Activated naive CD8-positive, alpha-beta T cell treated with anti-CD3 and anti-CD28 coated beads for 36 hours (primary cell): ENCODE measurements around the gene BLCAP. TPM values are rescaled to one million over a fixed set of nuclear protein-coding genes. Genes with fewer than 3 reads are reported as not detected.
A peak's percentile ranks its signal among the peaks of the same experiment; 100 is the strongest.
"Not testable (repeated sequence)": the region's sequence is repeated elsewhere in the genome, so short reads cannot be mapped to it uniquely, and the experiment has no call there.

Experiments
- DNase-seq: peaks from one replicate; pipeline ENCODE4 v3.0.0; 2021
- H3K27ac Mint-ChIP-seq: one replicate; pipeline ENCODE4 v1.8.0; 2022; ENCODE audit warnings: mild to moderate bottlenecking, moderate library complexity, mixed read lengths
- H3K27me3 Mint-ChIP-seq: one replicate; pipeline ENCODE4 v1.8.0; 2022; ENCODE audit warnings: mild to moderate bottlenecking, mixed read lengths
- H3K36me3 Mint-ChIP-seq: one replicate; pipeline ENCODE4 v1.8.0; 2021; ENCODE audit warnings: mild to moderate bottlenecking, mixed read lengths
- H3K4me1 Mint-ChIP-seq: one replicate; pipeline ENCODE4 v1.8.0; 2021; ENCODE audit warnings: mixed read lengths
- H3K4me3 Mint-ChIP-seq: one replicate; pipeline ENCODE4 v1.8.0; 2022; ENCODE audit warnings: mild to moderate bottlenecking, moderate library complexity, mixed read lengths
- H3K9me3 Mint-ChIP-seq: one replicate; pipeline ENCODE4 v1.8.0; 2022; ENCODE audit warnings: mixed read lengths
- total RNA-seq, 2 experiments: library from RNA; stranded (reverse); gene quantifications; one replicate each; pipeline ENCODE4 v1.2.3, GENCODE V29; 2021

BLCAP gene
- total RNA-seq, 2 experiments from 2014 or later: 29.4 to 30.9 TPM

DNA sequence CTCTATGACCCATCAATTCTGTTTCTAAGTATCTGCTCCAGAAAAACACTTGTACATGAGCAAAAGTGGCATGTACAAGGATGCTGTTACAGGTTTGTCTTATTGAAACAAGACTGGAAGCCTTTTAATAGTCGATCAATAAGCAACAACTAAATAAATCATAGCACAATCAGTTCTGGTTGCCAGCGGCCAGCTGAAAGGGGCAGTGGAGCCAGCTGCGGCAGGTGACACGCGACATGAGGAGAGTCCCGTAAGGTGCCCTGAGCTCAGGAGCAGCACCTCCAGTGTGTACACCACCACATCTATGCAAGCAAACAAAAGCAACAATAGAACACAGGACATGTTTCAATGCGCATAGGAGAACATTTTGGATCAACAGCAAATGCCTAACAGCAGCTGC, 27.4 kb downstream of the BLCAP start:
- H3K27ac Mint-ChIP-seq: no peak overlapping the region
- H3K36me3 Mint-ChIP-seq: no peaks in the 10 kb centered on the region
- H3K9me3 Mint-ChIP-seq: no peaks in the 10 kb centered on the region
- H3K27me3 Mint-ChIP-seq: no peaks in the 10 kb centered on the region
- no peak for DNase-seq
- H3K4me3 Mint-ChIP-seq: no peak overlapping the region
- H3K4me1 Mint-ChIP-seq: no peaks in the 10 kb centered on the region

DNA sequence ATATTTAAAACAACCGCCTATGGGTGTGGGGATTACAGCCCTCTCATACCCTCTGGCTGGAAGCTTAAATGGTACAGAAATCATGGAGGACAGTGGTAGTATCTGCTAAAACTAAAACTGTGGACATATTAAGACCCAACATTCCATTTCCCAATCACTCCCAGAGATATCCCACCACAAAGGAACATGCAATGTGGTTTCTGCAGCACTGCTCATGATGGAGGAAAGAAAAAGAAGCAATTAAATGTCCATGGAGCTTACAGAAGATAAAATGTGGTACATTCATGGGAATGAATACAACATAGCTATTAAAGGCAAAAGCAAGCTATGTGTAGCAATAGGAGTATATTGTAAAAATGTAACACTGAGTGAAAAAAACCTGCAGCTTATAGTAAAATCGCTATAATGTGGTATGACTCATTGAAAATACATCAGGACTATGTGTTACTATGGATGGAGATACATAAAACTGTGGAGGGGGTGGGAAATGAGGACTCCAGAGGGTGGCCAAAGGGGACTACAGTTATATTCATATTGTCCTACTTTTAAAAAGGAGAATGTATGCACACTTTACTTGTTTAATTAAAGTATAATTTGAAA, 29.5 kb downstream of the BLCAP start:
- Mint-ChIP-seq H3K4me1 (no peaks in the 10 kb centered on the region), H3K9me3 (no peaks in the 10 kb centered on the region), H3K4me3 (no peak overlapping the region), H3K27me3 (no peaks in the 10 kb centered on the region), H3K27ac (no peak overlapping the region), H3K36me3 (no peaks in the 10 kb centered on the region)
- no peak for DNase-seq

- H3K4me3 Mint-ChIP-seq: no peak overlapping the region
- peaks cover 2% of the 10 kb centered on the region for H3K36me3 Mint-ChIP-seq
- no peaks in the 10 kb centered on the region for H3K27me3 Mint-ChIP-seq
- DNase-seq: no peak
- H3K9me3 Mint-ChIP-seq: no peaks in the 10 kb centered on the region
- no peak overlapping the region for H3K27ac Mint-ChIP-seq
- H3K4me1 Mint-ChIP-seq: no peaks in the 10 kb centered on the region
These were observed 32.9 kb downstream of the BLCAP start for GRCh38 chr20:37494796-37495195.

DNA sequence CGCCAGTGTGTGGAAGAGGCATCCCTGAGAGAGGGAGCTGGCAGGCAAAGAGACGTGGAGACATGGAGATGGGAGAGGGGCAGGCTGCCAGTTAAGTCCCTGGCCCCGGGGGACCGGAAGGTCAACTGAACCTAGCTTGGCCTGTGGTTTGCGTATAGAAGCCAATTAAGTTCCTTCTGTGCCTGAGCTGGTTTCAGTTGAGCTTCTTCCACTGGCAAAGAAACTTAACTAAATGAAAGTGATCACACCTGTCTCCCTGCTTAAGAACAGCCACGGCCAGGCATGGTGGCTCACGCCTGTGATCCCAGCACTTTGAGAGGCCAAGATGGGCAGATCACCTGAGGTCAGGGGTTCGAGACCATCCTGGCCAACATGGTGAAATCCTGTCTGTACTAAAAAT, 33.4 kb downstream of the BLCAP start:
- H3K4me1 Mint-ChIP-seq: no peaks in the 10 kb centered on the region
- H3K27me3 Mint-ChIP-seq: no peaks in the 10 kb centered on the region
- H3K9me3 Mint-ChIP-seq: no peaks in the 10 kb centered on the region
- no peak overlapping the region for H3K4me3 Mint-ChIP-seq
- H3K36me3 Mint-ChIP-seq: peaks cover 2% of the 10 kb centered on the region
- H3K27ac Mint-ChIP-seq: peak overlapping the region; percentile 27
- no peak for DNase-seq

- DNase-seq: no peak
- Mint-ChIP-seq H3K27ac (no peak overlapping the region), H3K9me3 (no peaks in the 10 kb centered on the region), H3K36me3 (peaks cover 2% of the 10 kb centered on the region), H3K4me3 (no peak overlapping the region), H3K4me1 (no peaks in the 10 kb centered on the region), H3K27me3 (no peaks in the 10 kb centered on the region)
These were observed 34.7 kb downstream of the BLCAP start for GRCh38 chr20:37492945-37493344.

DNA sequence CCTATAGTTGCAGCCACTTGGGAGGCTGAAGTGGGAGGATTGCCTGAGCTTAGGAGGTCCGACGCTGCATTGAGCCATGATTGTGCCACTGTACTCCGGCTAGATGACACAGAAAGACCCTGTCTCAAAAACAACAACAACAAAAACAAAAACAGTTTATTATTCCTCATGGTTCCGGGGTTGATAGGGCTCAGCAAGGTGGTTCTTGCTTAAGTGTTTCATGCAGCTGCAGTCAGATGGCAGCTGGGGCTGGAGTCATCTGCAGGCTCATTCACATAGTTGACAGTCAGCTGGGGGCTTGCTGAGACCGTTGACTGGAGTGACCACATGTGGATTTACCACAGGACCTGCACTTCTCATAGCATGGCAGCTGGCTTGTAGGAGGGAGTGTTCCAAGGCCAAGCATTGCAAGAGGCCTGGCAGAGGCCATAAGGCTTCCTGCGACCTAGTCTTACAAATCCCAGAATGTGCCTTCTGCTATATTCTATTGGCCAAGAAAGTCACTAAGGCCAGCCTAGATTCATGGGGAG, 35.5 kb downstream of the BLCAP start:
- Mint-ChIP-seq H3K27ac (no peak overlapping the region), H3K4me3 (no peak overlapping the region), H3K4me1 (no peaks in the 10 kb centered on the region), H3K27me3 (no peaks in the 10 kb centered on the region), H3K36me3 (peaks cover 2% of the 10 kb centered on the region), H3K9me3 (no peaks in the 10 kb centered on the region)
- DNase-seq: no peak

DNA sequence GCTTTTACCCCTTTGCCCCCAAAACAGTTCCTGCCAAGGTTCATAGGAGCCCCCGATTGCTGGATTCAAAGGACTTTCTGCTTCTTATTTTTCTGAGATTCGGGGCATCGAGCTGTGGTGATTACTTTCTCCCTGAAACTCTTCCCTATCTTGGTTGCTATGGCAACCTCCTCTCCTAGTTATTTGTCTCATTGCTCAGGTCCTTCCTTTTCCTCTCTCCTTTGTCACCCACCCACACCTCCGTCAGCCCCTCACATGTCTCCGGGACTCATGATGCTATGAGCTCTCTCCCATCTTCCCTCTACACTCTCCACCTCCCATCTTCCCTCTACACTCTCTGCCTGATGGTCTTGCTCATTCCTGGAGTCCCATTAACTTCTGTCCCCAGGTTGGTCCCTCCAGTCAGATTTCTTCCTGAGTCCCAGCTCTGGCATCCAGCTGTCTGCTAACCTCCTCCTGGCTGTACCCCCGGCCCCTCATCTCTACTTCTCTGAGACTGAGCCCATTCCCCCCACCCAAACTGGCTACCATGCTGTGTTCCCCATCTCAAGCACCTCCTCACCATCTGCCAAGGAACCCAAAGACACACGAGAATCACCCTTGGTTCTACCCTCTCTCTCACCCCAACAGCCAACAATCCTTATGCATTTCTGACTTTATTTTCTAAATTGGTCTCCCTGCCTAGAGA, 36.9 kb downstream of the BLCAP start:
- Mint-ChIP-seq H3K36me3 (peaks cover 2% of the 10 kb centered on the region), H3K27ac (no peak overlapping the region), H3K4me3 (no peak overlapping the region), H3K9me3 (no peaks in the 10 kb centered on the region), H3K27me3 (no peaks in the 10 kb centered on the region), H3K4me1 (no peaks in the 10 kb centered on the region)
- DNase-seq: no peak

DNA sequence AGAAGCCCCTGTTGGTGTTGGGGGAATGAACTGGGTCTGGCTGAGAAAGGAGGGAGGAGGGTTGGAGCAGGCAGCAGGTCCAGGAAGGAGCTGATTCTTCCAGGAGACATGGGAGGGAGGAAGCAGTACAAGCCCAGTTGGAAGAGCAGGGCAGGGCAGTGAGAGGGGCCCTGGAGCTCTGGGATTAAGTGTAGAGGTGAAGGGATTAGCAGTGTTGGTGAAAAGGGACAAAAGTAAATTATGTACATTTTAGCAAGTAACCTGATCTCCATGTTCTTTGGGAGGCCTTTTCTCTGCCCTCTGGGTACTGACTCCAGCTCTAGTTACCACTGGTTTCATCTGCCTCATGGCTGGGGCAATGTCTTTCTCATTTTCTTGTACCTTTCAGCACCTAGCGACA, 41.5 kb downstream of the BLCAP start:
- not testable (repeated sequence) for H3K27ac Mint-ChIP-seq, H3K4me3 Mint-ChIP-seq, H3K27me3 Mint-ChIP-seq, H3K36me3 Mint-ChIP-seq, H3K4me1 Mint-ChIP-seq, H3K9me3 Mint-ChIP-seq, DNase-seq

- Mint-ChIP-seq H3K36me3 (no peaks in the 10 kb centered on the region), H3K4me3 (no peak overlapping the region), H3K27me3 (peaks cover 21% of the 10 kb centered on the region), H3K27ac (no peak overlapping the region), H3K9me3 (peaks cover 4% of the 10 kb centered on the region), H3K4me1 (no peaks in the 10 kb centered on the region)
- no peak for DNase-seq
These were observed 43.3 kb downstream of the BLCAP start for GRCh38 chr20:37484331-37484730.

GRCh38 chr20:37481610-37482009, 46.1 kb downstream of the BLCAP start:
- no peak for DNase-seq
- H3K9me3 Mint-ChIP-seq: peaks cover 4% of the 10 kb centered on the region
- H3K36me3 Mint-ChIP-seq: no peaks in the 10 kb centered on the region
- no peak overlapping the region for H3K4me3 Mint-ChIP-seq
- H3K27ac Mint-ChIP-seq: no peak overlapping the region
- peaks cover 21% of the 10 kb centered on the region for H3K27me3 Mint-ChIP-seq
- no peaks in the 10 kb centered on the region for H3K4me1 Mint-ChIP-seq

GRCh38 chr20:37480919-37481318, 46.8 kb downstream of the BLCAP start:
- no peak for DNase-seq
- H3K9me3 Mint-ChIP-seq: peaks cover 4% of the 10 kb centered on the region
- H3K27ac Mint-ChIP-seq: no peak overlapping the region
- H3K4me3 Mint-ChIP-seq: no peak overlapping the region
- H3K36me3 Mint-ChIP-seq: no peaks in the 10 kb centered on the region
- H3K4me1 Mint-ChIP-seq: no peaks in the 10 kb centered on the region
- peaks cover 21% of the 10 kb centered on the region for H3K27me3 Mint-ChIP-seq

DNA sequence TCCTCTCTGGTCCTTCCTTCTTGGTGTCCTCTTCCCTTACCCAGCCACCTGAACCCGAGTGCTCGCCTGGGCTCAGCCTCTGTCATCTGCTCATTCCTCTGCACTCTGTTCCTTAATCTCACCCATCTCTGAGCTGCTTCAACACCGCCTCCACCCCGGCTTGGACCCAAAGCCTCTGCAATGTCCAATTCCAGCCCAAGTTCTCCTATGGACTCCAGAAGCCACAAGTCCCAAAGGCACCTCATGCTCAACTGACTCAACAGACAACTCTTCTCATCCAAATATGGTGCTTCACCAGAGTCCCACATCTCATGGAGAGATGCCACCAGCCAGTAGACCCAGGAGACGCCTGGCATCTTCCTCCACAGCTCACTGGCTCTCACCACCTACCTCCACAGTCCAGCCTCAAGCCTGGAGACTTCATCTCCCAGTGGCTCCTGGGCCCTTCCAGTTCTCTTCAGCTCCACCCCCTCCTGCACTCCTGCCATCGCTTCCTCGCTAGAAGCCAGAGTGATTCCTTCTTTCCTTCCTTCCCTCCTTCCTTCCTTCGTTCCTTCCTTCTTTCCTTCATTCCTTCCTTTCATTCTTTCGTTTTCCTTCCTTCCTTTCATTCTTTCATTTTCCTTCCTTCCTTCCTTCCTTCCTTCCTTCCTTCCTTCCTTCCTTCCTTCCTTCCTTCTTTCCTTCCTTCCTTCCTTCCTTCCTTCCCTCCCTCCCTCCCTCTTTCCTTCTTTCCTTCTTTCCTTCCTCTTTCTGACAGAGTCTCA, 47.6 kb downstream of the BLCAP start:
- no peaks in the 10 kb centered on the region for H3K4me1 Mint-ChIP-seq
- no peak for DNase-seq

GRCh38 chr20:37479266-37479665, 48.4 kb downstream of the BLCAP start:
- Mint-ChIP-seq H3K4me1 (no peaks in the 10 kb centered on the region), H3K36me3 (no peaks in the 10 kb centered on the region), H3K4me3 (no peak overlapping the region), H3K27ac (no peak overlapping the region), H3K9me3 (peaks cover 4% of the 10 kb centered on the region), H3K27me3 (peaks cover 17% of the 10 kb centered on the region)
- no peak for DNase-seq

More for the DNA sequence above, 47.6 kb downstream of the BLCAP start:
- H3K27me3 Mint-ChIP-seq: peaks cover 21% of the 10 kb centered on the region
- no peak overlapping the region for H3K4me3 Mint-ChIP-seq
- H3K27ac Mint-ChIP-seq: no peak overlapping the region
- no peaks in the 10 kb centered on the region for H3K36me3 Mint-ChIP-seq
- peaks cover 4% of the 10 kb centered on the region for H3K9me3 Mint-ChIP-seq

DNA sequence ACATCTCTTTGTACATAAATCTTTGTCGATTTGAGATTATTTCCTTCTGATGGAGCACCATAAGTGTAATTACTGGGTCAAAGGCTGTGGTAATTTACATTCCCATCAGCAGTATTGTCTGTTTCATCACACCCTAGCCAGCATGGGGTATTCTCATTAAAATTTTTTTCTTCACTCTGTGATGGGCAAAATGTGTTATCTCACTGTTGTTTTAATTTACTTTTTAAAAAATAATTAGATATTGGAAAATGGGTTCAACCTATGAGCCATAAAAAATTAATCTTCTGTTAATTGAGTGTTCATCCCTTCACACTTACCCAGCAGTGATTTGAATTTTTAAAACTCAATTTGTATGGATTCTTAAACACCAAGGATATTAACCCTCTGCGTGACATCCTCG, 50.6 kb downstream of the BLCAP start:
- Mint-ChIP-seq H3K9me3 (peaks cover 4% of the 10 kb centered on the region), H3K27ac (no peak overlapping the region), H3K27me3 (peaks cover 17% of the 10 kb centered on the region), H3K36me3 (no peaks in the 10 kb centered on the region), H3K4me3 (no peak overlapping the region), H3K4me1 (no peaks in the 10 kb centered on the region)
- no peak for DNase-seq

- H3K27me3 Mint-ChIP-seq: peaks cover 7% of the 10 kb centered on the region
- H3K27ac Mint-ChIP-seq: no peak overlapping the region
- H3K4me3 Mint-ChIP-seq: no peak overlapping the region
- H3K4me1 Mint-ChIP-seq: no peaks in the 10 kb centered on the region
- no peaks in the 10 kb centered on the region for H3K9me3 Mint-ChIP-seq
- DNase-seq: no peak
- no peaks in the 10 kb centered on the region for H3K36me3 Mint-ChIP-seq
These were observed 52.4 kb downstream of the BLCAP start for GRCh38 chr20:37475252-37475651.
